Gastroesophageal sphincter (tissue), 4 donors: ENCODE measurements around the gene ORC3. TPM values are rescaled to one million over a fixed set of nuclear protein-coding genes. Genes with fewer than 3 reads are reported as not detected.
"Not testable (repeated sequence)": the region's sequence is repeated elsewhere in the genome, so short reads cannot be mapped to it uniquely, and the experiment has no call there.

Experiments
- ATAC-seq: fragments of 150-250 bp; one replicate; pipeline ENCODE4 v1.9.1; 2016; ENCODE audit warnings: mild to moderate bottlenecking, moderate library complexity
- H3K27ac ChIP-seq, 4 donors: fragments of 200-600 bp; sonication (generic) in 3 of 4; 1 replicate in 3 of 4; 2 replicates in 1 of 4; pipeline ENCODE4 v1.5.1; 2016 to 2019
- H3K27me3 ChIP-seq: fragments of 200-600 bp; sonication (generic); one replicate; pipeline ENCODE4 v1.5.1; 2019
- H3K36me3 ChIP-seq, 2 donors: fragments of 200-600 bp; sonication (generic); one replicate each; pipeline ENCODE4 v1.5.1; 2019; ENCODE audit warnings: control low read depth in 1 of 2
- H3K4me1 ChIP-seq, 3 donors: fragments of 200-600 bp; sonication (generic); 1 replicate in 2 of 3; 2 replicates in 1 of 3; pipeline ENCODE4 v1.5.1; 2016 to 2019; ENCODE audit warnings: control low read depth in 2 of 3
- H3K4me3 ChIP-seq, 2 donors: fragments of 200-600 bp; sonication (generic); one replicate each; pipeline ENCODE4 v1.5.1; 2019; ENCODE audit warnings: mild to moderate bottlenecking in 1 of 2, moderate library complexity in 1 of 2
- H3K9me3 ChIP-seq, 3 donors: fragments of 200-600 bp; sonication (generic); one replicate each; pipeline ENCODE4 v1.5.1; 2017 to 2019; ENCODE audit warnings: control low read depth in 2 of 3
- CTCF ChIP-seq, 4 experiments: fragments of 200-600 bp in 2 of 4; fragments of 450-650 bp in 2 of 4; sonication (generic) in 1 of 4; IDR thresholded peaks; one replicate each; pipeline ENCODE4 v1.5.1; 2017 to 2019; ENCODE audit warnings: antibody characterized with exemption in 4 of 4, mild to moderate bottlenecking in 2 of 4, moderate library complexity in 2 of 4
- EP300 ChIP-seq: sonication (generic); formaldehyde crosslinking; IDR thresholded peaks from one replicate; pipeline ENCODE4 v1.6.1; 2017; ENCODE audit warnings: antibody characterized with exemption, mild to moderate bottlenecking
- POLR2A ChIP-seq, 2 donors: fragments of 450-650 bp; IDR thresholded peaks; one replicate each; pipeline ENCODE4 v1.6.1; 2017; ENCODE audit warnings: antibody characterized with exemption in 2 of 2, mild to moderate bottlenecking in 2 of 2, moderate library complexity in 1 of 2
- POLR2AphosphoS5 ChIP-seq: sonication (generic); formaldehyde crosslinking; IDR thresholded peaks from one replicate; pipeline ENCODE4 v1.6.1; 2017; ENCODE audit warnings: antibody characterized with exemption
- WGBS, 2 donors: methylation state at CpG; one replicate each; pipeline ENCODE4 v1.1.5; 2018; ENCODE audit warnings: low coverage in 1 of 2; 5-methylcytosine and 5-hydroxymethylcytosine counted together
- total RNA-seq, 4 donors: library from RNA; depleted of rRNA; stranded (reverse); fragments of >200 nt; gene quantifications; one replicate each; pipeline ENCODE4 v1.1.0, GENCODE V29; 2016

Gene ORC3
- total RNA-seq, 4 donors from 2014 or later, result 11.3 to 24.3 (median 14.1) TPM

DNA sequence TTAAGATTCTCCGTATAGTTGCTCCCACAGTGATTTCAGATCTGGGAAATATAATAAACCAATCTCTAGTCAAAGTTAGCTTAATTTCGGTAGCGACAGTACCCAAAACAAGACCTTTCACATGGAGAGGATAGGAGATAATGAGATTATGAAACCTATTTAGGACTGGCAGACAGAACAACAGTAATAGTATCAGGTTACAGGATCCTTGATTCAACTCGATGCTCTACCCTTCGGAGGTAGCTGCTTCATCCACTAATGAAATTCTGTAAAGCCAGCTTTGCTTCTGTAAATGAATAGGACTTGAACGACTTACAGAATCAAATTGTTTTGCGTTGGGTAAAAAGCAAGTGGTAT, 112.6 kb downstream of the ORC3 start:
- H3K4me1 ChIP-seq, result peaks cover 2 to 34% (median 13%) of the 10 kb centered on the region in 3 donors
- WGBS, 2 donors, result 0% methylated on average over 7 of the region's 7 CpGs
- H3K27me3 ChIP-seq, result no peaks in the 10 kb centered on the region
- TF ChIP-seq CTCF (IDR thresholded peaks at IDR 0.05), result no peak
- TF ChIP-seq EP300, result no peak
- no peak for TF ChIP-seq POLR2A (IDR thresholded peaks at IDR 0.05)
- no peak for TF ChIP-seq POLR2AphosphoS5
- H3K9me3 ChIP-seq, result no peaks in the 10 kb centered on the region
- H3K27ac ChIP-seq, result peak overlapping the region; percentile 87 to 98 (median 98)
- peak; percentile 15 for ATAC-seq
- H3K36me3 ChIP-seq, result no peaks in the 10 kb centered on the region
- peak overlapping the region; percentile 51 to 91 for H3K4me3 ChIP-seq

GRCh38 chr6:87703039-87703438, 113.1 kb downstream of the ORC3 start:
- H3K9me3 ChIP-seq, H3K27me3 ChIP-seq, H3K36me3 ChIP-seq, ATAC-seq: not testable (repeated sequence)
- Histone ChIP-seq H3K27ac (peak overlapping the region in 3 of 4 donors; percentile 97 to 98 (median 98)), H3K4me3 (peak overlapping the region; percentile 51 to 91), H3K4me1 (peaks cover 0 to 29% (median 11%) of the 10 kb centered on the region in 3 donors)
- WGBS, 2 donors, result 76 to 84% methylated on average over 12 to 19 of the region's 19 CpGs

DNA sequence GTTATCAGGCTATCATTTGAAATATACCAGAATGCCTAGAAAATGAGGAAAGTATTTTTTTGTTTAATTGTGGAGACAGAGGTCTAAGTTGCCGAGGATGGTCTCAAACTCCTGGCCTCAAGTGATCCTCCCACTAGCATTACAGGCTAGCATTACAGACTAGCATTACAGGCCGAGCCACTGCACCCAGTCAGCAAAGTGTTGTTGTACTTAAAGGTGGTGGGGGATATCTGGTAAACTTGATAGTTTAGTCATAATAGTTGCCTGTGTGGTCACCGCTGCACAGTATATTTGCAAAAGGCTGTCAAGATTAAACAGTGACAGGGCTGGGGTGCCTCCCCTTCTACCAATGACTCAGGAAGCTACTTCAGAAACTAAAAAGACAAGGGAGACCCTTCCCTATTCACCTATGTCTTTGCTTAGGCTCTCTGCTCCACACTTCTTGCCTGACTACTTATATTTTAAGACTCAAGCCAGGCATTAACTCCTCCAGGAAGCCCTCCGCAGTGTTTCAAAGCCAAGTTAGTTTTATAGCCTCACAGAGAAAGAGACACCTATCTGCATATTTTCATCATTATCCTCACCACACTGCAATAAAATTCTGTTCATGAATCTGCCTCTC, 115.2 kb downstream of the ORC3 start:
- no peaks in the 10 kb centered on the region for H3K36me3 ChIP-seq
- ATAC-seq, result no peak

DNA sequence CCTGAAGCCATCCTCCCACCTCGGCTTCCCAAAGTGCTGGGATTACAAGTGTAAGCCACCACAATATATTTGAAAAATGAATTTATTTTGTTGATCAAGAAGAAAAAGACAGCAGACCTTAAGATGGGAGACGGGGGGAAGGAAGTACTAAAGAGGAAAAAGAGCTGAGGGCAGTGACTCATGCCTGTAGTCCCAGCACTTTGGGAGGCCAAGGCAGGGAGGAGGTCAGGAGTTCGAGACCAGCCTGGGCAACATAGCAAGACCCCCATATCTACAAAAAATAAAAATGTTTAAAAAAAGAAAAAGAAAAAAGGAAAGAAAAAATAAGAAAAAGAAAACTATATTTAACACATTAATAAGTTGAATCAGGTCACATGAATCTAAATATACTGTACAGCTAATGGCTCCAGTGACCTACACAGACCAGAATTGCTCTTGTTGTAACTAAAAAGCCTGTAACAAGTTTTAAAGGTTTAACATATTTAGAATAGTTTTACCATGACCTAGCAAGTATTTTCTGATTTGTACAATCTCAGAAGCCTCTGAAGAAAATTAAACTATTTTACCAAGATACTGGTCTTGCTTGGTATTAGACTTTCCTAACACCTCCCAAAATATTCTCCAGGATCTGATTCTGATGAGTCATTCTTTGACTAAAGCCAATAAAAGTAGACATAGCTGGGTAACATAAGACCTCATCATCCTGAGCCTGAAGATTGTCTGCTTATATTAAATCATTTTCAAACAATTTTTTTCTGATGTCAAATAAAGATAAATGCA, 116.4 kb downstream of the ORC3 start:
- no peaks in the 10 kb centered on the region for H3K9me3 ChIP-seq
- H3K4me1 ChIP-seq, result peaks cover 0 to 7% (median 6%) of the 10 kb centered on the region in 3 donors
- TF ChIP-seq POLR2AphosphoS5, result no peak
- no peak for TF ChIP-seq EP300
- TF ChIP-seq CTCF (IDR thresholded peaks at IDR 0.05), result no peak
- TF ChIP-seq POLR2A (IDR thresholded peaks at IDR 0.05), result no peak
- no peak for ATAC-seq
- 88 to 95% methylated on average over 3 of the region's 3 CpGs for WGBS, 2 donors
- H3K27me3 ChIP-seq, result no peaks in the 10 kb centered on the region
- no peak overlapping the region for H3K4me3 ChIP-seq
- no peak overlapping the region for H3K27ac ChIP-seq
- no peaks in the 10 kb centered on the region for H3K36me3 ChIP-seq

More for the DNA sequence above, 115.2 kb downstream of the ORC3 start:
- TF ChIP-seq POLR2A (IDR thresholded peaks at IDR 0.05) (no peak), CTCF (IDR thresholded peaks at IDR 0.05) (no peak), EP300 (no peak), POLR2AphosphoS5 (no peak)
- WGBS, 2 donors, result 66 to 98% methylated on average over 2 to 4 of the region's 4 CpGs
- Histone ChIP-seq H3K27me3 (no peaks in the 10 kb centered on the region), H3K9me3 (no peaks in the 10 kb centered on the region), H3K4me1 (peaks cover 0 to 9% (median 6%) of the 10 kb centered on the region in 3 donors), H3K27ac (no peak overlapping the region), H3K4me3 (no peak overlapping the region)

GRCh38 chr6:87708581-87709427, 118.9 kb downstream of the ORC3 start:
- H3K36me3 ChIP-seq, H3K4me3 ChIP-seq, H3K9me3 ChIP-seq, H3K27me3 ChIP-seq, H3K4me1 ChIP-seq, H3K27ac ChIP-seq, ATAC-seq: not testable (repeated sequence)
- 89 to 100% methylated on average over 2 to 3 of the region's 7 CpGs for WGBS, 2 donors
